GM21367 (cell line): ENCODE results near the gene ZBTB7A.

Source experiments
- ATAC-seq: cut with Tn5 transposase; IDR thresholded peaks from one replicate; pipeline ENCODE4 v1.9.1; 2021; ENCODE audit not compliant: unreplicated experiment

Gene ZBTB7A

DNA sequence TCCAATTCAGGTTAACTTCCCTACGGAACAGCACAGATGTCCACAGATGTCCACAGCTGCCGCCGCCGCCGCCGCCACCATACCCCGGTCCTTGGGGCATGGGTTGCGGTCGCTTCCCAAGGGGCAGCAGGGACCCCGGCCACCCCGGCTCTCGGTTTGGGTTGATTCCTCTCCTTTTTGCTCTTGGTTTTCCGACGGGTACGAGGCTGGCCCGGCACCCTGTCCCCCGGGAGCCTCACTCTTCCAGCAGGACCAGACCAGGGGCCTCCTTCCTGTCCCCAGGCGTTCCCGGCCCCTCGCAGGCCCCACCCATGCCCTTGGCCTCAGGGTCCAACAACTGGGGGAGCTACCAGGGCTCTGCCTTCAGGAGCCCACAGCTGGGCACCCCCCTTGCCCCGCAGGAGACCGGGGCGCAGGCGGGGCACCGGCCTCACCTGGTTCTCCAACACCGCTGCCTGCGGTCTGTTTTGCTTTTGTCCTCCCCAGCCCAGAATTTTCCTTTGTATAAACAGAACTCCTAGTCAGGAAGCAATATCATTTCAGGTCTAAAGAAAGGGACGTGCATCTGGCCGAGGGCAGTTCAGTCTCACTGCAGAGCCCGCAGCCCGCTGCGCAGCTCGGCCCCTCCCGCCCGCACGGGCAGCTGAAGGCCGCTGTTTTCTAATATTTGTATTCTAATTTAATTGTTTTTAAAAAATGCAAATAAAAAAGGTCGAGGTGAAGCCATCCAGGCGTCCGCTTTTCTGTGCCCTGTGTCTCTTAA, 27.9 kb downstream of the ZBTB7A start:
- no peak for ATAC-seq

DNA sequence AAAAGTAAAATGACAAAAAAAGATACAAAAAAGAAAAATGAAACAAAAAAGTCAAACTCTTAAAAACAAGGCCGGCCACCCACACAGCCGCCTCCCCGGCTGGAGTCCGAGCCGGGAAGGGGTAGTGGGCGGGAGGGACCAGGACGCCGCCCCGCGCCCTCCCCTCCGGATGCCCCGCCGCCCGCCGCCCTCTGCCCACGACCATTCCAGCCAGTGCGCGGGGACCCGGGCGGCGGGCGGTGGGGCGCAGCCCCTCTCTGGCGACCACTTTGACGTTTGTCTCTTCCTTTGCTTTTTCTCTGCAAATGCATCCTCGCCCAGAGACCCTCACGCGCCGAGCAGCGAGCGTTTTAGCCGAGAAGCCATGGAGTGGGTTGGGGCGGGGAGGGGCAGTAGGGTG, 28.6 kb downstream of the ZBTB7A start:
- no peak for ATAC-seq

DNA sequence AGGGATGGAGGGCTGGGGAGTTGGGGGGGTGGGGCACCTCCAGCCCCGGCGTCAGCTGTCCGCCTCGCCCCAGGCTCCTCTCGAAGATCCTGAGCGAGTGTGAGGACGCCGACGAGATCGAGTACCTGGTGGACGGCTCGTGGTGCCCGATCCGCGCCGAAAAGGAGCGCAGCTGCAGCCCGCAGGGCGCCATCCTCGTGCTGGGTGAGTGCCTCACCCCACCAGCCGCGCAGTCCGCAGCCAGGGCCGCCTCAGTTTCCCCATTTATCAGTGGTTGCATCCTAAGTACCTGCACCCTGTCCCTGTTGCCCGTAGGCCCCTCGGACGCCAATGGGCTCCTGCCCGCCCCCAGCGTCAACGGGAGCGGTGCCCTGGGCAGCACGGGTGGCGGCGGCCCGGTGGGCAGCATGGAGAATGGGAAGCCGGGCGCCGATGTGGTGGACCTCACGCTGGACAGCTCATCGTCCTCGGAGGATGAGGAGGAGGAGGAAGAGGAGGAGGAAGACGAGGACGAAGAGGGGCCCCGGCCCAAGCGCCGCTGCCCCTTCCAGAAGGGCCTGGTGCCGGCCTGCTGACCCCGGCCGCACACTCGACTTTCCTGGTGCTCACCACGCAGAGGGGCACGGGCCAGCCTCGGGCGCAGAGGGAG, 29.3 kb downstream of the ZBTB7A start:
- ATAC-seq, result no peak

DNA sequence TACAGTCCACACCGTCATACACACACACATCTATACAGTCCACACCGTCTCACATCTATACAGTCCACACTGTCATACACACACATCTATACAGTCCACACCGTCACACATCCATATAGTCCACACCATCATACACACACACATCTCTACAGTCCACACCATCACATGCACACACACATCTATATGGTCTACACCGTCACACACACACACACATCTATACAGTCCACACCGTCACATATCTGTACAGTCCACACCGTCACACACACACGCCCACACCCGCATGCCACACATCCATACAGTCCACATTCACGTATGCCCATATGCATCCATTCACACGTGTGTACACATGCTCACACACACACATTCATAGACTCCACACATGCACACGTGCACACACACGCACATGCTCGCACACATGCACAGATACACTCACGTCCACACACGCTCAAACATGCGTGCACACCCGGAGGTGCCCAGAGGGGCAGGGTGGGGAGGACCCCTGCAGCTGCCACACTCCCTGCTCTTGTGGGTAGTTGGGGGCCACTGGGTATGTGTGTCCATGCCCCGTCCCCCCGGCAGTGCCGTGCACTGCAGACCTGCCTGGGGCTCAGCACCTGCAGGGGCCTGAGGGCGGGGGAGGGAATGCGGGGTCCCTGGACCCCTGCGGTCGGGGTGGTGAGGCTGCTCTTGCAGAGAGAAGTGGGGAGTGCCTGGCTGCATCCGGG, 30.0 kb downstream of the ZBTB7A start:
- ATAC-seq, result no peak

- no peak for ATAC-seq
Observed at GRCh38 chr19:4035582-4035981, 31.1 kb downstream of the ZBTB7A start.

DNA sequence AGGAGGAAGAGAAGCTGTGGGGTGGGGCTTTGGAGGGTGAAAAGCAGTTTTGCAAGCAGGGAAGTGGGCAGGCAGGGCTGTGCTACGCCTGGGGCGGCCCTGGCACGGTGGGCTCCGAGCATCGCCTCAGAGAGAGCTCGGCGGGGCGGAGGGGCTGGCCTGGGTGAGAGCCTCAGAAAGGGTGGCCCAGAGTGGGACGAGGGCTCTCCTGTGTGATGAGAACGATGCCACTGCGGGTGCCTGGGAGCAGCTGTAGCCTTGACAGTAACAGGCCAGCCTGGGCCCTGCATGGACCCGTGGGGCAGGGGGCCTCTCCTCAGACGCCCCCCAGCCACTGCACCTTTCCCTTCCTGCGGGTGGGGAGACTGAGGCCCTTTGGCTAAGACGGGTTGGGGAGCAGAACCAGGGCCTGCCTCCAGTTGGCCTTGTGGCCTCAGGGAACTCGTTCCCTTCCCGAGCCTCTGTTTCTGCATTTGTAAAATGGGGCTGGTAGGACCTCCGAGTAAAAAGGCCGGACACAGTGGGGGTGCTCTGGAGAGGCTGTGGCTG, 31.6 kb downstream of the ZBTB7A start:
- ATAC-seq, result no peak

DNA sequence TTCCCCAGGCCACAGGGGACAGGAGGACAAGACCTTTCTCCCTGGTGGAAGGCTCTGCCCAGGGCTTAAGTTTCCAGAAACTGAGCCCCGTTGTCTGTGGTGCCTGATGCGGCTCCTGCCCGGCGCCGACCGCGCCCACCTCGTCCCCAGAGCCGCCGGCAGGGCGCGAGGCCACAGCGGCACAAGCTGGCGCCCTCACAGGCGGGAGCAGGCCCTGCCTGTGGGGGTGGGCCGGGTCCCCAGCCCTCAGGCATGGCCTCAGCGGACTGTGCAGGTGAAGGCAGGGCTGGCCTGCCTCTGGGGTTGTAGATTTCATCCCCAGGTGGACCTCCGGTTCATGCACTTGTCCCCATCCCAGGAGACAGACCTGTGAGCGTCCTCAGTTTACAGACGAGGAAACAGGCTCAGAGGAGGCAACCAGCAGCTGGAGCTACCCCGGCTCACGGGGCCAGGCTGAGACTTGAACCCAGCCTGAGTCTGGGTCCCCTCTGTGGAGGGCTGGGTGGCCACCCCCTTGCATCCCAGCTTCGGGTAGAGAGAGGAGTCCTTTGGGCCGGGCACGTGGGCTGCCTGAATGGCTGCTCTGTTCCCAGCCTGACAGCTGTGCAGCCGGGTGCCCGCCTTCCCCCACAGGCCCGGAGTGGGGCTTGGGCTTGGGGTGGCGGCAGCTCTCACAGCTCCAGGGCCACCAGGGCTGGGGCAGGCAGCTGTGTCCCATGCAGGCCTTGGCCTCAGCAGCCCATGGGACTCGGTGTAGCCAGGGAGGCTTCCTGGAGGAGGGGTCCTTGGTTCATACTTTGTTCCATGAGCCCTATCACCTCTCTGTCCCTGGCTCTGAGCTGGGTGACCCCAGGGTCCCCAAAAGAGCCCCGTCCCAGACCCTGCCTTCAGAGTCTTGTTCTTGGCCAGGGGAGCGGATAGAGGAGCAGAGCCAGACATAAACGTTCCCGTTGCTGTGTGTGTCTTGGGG, 32.4 kb downstream of the ZBTB7A start:
- no peak for ATAC-seq

DNA sequence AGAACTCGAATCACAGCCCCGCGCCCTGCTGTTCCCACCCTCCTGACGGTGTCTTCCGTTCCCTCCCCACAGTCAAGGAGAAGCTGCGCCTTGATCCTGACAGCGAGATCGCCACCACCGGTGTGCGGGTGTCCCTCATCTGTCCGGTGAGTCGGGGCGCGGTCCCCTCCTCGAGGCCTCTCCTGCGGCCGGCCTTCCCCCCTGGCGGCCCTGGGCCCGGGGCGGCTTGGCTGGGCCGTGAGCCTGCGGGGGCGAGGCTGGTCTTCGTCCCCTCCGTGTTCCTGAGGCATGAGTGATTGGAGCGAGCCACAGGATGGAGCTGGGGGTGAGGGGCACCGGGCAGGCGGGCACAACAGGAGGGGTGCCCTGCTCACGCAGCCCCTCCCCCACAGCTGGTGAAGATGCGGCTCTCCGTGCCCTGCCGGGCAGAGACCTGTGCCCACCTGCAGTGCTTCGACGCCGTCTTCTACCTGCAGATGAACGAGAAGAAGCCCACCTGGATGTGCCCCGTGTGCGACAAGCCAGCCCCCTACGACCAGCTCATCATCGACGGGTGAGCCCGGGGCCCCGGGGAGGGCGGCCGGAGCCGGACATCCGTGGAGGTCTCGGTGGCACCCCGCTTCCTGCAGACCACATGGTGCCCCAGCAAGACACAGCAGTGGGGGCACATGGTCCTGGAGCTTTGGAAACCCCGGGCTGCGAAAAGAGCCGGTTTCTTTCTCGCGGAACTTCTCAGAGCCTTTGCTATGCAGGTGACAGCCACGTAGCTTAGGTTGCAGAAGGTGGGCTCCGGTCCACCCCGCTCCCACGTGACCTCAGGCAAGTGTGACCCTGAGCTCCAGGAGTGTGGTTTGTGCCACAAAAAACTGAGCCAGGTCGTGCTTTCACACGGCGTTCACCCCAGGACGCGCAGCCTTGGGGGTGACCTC, 33.4 kb downstream of the ZBTB7A start:
- no peak for ATAC-seq

DNA sequence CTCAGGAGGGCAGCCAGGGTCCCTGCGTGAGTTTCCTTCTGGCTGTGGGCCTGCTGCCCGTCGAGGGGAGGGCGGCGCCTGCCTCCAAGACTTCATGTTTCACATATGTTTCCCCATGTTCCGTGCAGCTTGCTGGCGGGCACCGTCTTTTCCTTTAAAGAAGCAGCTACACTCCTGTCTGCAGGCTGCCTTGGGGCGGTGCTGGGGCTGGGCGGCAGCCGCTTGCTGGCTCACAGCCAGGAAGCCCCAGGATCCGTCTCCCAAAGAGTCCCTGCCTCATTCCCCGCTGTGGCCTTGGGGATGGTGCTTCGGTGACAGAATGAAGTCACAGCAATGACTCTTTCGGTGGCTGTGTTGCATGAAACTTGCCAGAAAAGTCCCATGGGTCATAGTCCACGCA, 34.3 kb downstream of the ZBTB7A start:
- no peak for ATAC-seq

- ATAC-seq, result no peak
Observed at GRCh38 chr19:4031420-4031819, 35.3 kb downstream of the ZBTB7A start.

GRCh38 chr19:4030981-4031380, 35.7 kb downstream of the ZBTB7A start:
- no peak for ATAC-seq

GRCh38 chr19:4030552-4030951, 36.1 kb downstream of the ZBTB7A start:
- no peak for ATAC-seq

- no peak for ATAC-seq
Observed at GRCh38 chr19:4029247-4029614, 37.5 kb downstream of the ZBTB7A start.

DNA sequence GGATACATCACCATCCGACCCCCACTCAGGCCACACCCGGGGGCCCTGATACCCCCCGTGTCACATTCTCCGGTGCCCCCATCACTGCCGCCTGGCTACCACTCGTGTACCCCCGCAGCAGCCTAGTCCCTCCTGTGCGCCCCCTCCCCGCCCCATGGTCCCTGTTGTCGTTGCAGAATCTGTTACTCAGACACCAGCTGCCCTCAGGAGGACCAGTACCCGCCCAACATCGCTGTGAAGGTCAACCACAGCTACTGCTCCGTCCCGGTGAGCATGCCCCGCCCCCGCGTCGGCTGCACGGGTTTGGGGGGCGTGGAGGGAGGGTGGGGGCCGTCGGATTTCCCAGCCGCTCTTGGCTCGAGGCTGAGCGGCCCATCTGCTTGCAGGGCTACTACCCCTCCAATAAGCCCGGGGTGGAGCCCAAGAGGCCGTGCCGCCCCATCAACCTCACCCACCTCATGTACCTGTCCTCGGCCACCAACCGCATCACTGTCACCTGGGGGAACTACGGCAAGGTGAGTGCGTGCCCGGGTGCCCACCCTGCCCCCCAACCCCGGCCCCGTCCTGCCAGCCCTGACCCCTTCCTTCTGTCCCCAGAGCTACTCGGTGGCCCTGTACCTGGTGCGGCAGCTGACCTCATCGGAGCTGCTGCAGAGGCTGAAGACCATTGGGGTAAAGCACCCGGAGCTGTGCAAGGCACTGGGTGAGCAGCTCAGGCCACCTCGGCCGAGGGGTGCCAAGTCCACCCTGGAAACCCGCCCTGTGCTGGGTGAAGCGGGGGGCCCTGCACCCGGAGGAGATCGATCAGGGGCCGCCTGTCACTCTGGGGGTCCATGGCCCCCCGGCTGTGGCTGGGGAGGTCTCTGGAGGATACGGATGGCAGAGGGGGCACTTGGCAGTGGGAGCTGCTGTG, 38.1 kb downstream of the ZBTB7A start:
- no peak for ATAC-seq

DNA sequence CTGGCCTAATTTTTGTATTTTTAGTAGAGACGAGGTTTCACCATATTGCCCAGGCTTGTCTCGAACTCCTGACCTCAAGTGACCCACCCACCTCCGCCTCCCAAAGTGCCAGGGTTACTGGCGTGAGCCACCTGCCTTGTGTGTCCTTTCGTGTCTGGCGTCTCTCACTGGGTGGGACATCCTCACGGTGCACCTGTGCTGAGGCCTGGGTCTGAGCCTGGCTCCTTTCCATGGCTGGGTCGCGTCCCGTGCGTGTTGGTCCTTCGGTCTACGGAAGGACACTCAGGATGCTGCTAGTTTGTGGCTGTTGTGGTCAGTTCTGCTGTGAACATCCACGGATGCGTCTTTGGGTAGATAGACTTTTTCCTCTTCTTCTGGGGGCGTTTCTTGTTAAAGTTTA, 39.6 kb downstream of the ZBTB7A start:
- ATAC-seq, result no peak

- ATAC-seq, result no peak
Observed at GRCh38 chr19:4025317-4025716, 41.4 kb downstream of the ZBTB7A start.

- no peak for ATAC-seq
Observed at GRCh38 chr19:4023600-4024398, 42.9 kb downstream of the ZBTB7A start.

GRCh38 chr19:4019578-4019977, 47.1 kb downstream of the ZBTB7A start:
- ATAC-seq, result no peak
